Endothelial cell of umbilical vein (primary cell): ENCODE measurements around the gene TNFAIP8. TPM values are rescaled to one million over a fixed set of nuclear protein-coding genes. Genes with fewer than 3 reads are reported as not detected.

Experiments used
- BruUV-seq: library from RNA; stranded (reverse); fragments of 400-500 nt; replicated peaks from 2 replicates; lab custom pipeline; 2021; lab: Mats Ljungman, UMichigan
- CTCF ChIA-PET: fragments of 300-600, 350-600 bp; sonication (Branson Sonifier 250); formaldehyde crosslinking; loops from one replicate; lab custom pipeline; 2021; ENCODE audit warnings: antibody characterized with exemption, inconsistent platforms; lab: Charles Lee
- POLR2A ChIA-PET: fragments of 300-600, 350-600 bp; sonication (Branson Sonifier 250); formaldehyde crosslinking; loops from one replicate; lab custom pipeline; 2021; ENCODE audit warnings: antibody characterized with exemption, inconsistent platforms; lab: Charles Lee
- DNase-seq: peaks from one replicate; pipeline ENCODE4 v3.0.0-alpha.2; 2011; ENCODE audit warnings: low read depth, low spot score
- FAIRE-seq: peaks from 2 replicates; lab custom pipeline; 2011; peaks lifted over from hg19 to GRCh38; lab: Jason Lieb, UNC
- H2AFZ ChIP-seq: 2 replicates; pipeline ENCODE4 v1.6.0; 2012; ENCODE audit warnings: low read depth, low read length, control low read depth, inconsistent platforms
- H3K27ac ChIP-seq: 2 replicates; pipeline ENCODE4 v1.5.1; 2011; ENCODE audit warnings: low read depth, mild to moderate bottlenecking, control low read depth, low read length, moderate library complexity; ENCODE audit not compliant: insufficient read depth
- H3K27me3 ChIP-seq, 2 experiments: 2 replicates each; pipeline versions ENCODE4 v1.6.0 to v1.6.1; 2011; ENCODE audit warnings: low read length in 2 of 2, mixed read lengths in 1 of 2; ENCODE audit not compliant: control insufficient read depth in 2 of 2, insufficient read depth in 2 of 2
- H3K36me3 ChIP-seq, 2 experiments: 2 replicates in 1 of 2; 3 replicates in 1 of 2; pipeline ENCODE4 v1.5.1; 2011; ENCODE audit warnings: low read length in 2 of 2, mild to moderate bottlenecking in 1 of 2, moderate library complexity in 1 of 2; ENCODE audit not compliant: control insufficient read depth in 2 of 2, insufficient read depth in 2 of 2; ENCODE audit errors: extremely low read depth in 1 of 2
- H3K4me1 ChIP-seq: 3 replicates; pipeline ENCODE4 v1.5.1; 2011; ENCODE audit warnings: mild to moderate bottlenecking, low read length; ENCODE audit not compliant: control insufficient read depth, insufficient read depth; ENCODE audit errors: extremely low read depth
- H3K4me2 ChIP-seq: 2 replicates; pipeline ENCODE4 v1.6.1; 2011; ENCODE audit warnings: low read length, control low read depth, mixed read lengths; ENCODE audit not compliant: insufficient read depth
- H3K4me3 ChIP-seq, 3 experiments: fragments of 200-600 bp in 1 of 3; sonication (generic), shearing (Covaris generic) in 1 of 3; replicated peaks in 1 of 3; 2 replicates each; pipeline ENCODE4 v1.5.1; 2011 to 2016; ENCODE audit warnings: control low read depth in 3 of 3, low read length in 3 of 3, mild to moderate bottlenecking in 2 of 3, inconsistent platforms in 1 of 3, low read depth in 1 of 3, moderate library complexity in 1 of 3; ENCODE audit not compliant: insufficient read depth in 1 of 3
- H3K79me2 ChIP-seq: 2 replicates; pipeline ENCODE4 v1.6.0; 2012; ENCODE audit warnings: low read length, inconsistent platforms; ENCODE audit not compliant: control insufficient read depth, insufficient read depth
- H3K9ac ChIP-seq: replicated peaks from 2 replicates; pipeline ENCODE3; 2011; ENCODE audit warnings: low read length, control low read depth; ENCODE audit not compliant: insufficient read depth; ENCODE audit errors: extremely low read depth
- H3K9me1 ChIP-seq: replicated peaks from 3 replicates; pipeline ENCODE4 v1.6.0; 2011; ENCODE audit warnings: mild to moderate bottlenecking, low read length; ENCODE audit not compliant: control insufficient read depth, insufficient read depth; ENCODE audit errors: extremely low read depth
- H3K9me3 ChIP-seq: replicated peaks from 2 replicates; pipeline ENCODE4 v1.5.1; 2012; ENCODE audit warnings: low read length, inconsistent platforms; ENCODE audit not compliant: control insufficient read depth, insufficient read depth
- H4K20me1 ChIP-seq: replicated peaks from 2 replicates; pipeline ENCODE3; 2011; ENCODE audit warnings: mild to moderate bottlenecking, low read length; ENCODE audit not compliant: control insufficient read depth, insufficient read depth; ENCODE audit errors: extremely low read depth
- CTCF ChIP-seq, 2 donors: IDR thresholded peaks; 1 replicate in 1 of 2; 2 replicates in 1 of 2; pipeline ENCODE4 v1.5.1; 2011; ENCODE audit warnings: low read length in 2 of 2, mild to moderate bottlenecking in 2 of 2, moderate library complexity in 2 of 2, control low read depth in 1 of 2, inconsistent platforms in 1 of 2, low read depth in 1 of 2; ENCODE audit not compliant: insufficient read depth in 1 of 2; ENCODE audit errors: extremely low read depth in 1 of 2
- EZH2 ChIP-seq: IDR thresholded peaks from 2 replicates; pipeline ENCODE4 v1.6.1; 2012; ENCODE audit warnings: borderline replicate concordance, low read depth, mild to moderate bottlenecking, moderate library complexity, low read length, inconsistent platforms; ENCODE audit not compliant: severe bottlenecking
- FOS ChIP-seq: IDR thresholded peaks from 2 replicates; pipeline ENCODE4 v1.6.1; 2011; ENCODE audit warnings: mild to moderate bottlenecking, low read length, moderate library complexity, borderline replicate concordance; ENCODE audit not compliant: insufficient read depth
- GATA2 ChIP-seq: IDR thresholded peaks from 2 replicates; pipeline ENCODE4 v1.7.0; 2011; ENCODE audit warnings: low read depth, mild to moderate bottlenecking, moderate library complexity, mixed read lengths, low read length; ENCODE audit not compliant: insufficient read length, insufficient read depth
- JUN ChIP-seq: IDR thresholded peaks from 2 replicates; pipeline ENCODE4 v1.6.1; 2011; ENCODE audit warnings: borderline replicate concordance, low read depth; ENCODE audit not compliant: insufficient read length, insufficient read depth
- MAX ChIP-seq: IDR thresholded peaks from 2 replicates; pipeline ENCODE4 v1.6.1; 2011; ENCODE audit not compliant: insufficient read depth, insufficient read length
- MYC ChIP-seq: IDR thresholded peaks from one replicate; pipeline ENCODE4 v1.6.1; 2011; ENCODE audit warnings: mild to moderate bottlenecking, low read depth, low read length
- POLR2A ChIP-seq: IDR thresholded peaks from 2 replicates; pipeline ENCODE4 v1.6.1; 2012; ENCODE audit warnings: low read depth, mild to moderate bottlenecking, control low read depth, low read length
- POLR2AphosphoS5 ChIP-seq: IDR thresholded peaks from 2 replicates; pipeline ENCODE4 v1.6.1; 2012; ENCODE audit warnings: low read depth, mild to moderate bottlenecking, control low read depth, low read length, moderate library complexity; ENCODE audit not compliant: insufficient read depth
- dilution Hi-C: fragments of 300-500 bp; cut with MboI; formaldehyde crosslinking; loops from one replicate; pipeline ENCODE4 v1.15.0; 2019; ENCODE audit warnings: low sequenced_read_pairs; ENCODE audit not compliant: extremely low pct_ligation_motif_present
- intact Hi-C: fragments of 100-400 bp; cut with micrococcal nuclease; formaldehyde crosslinking; loops from one replicate; pipeline ENCODE4 v1.10.0; 2022
- polyA plus RNA-seq, 4 experiments: library from polyadenylated mRNA; depleted of rRNA in 3 of 4; stranded (reverse) in 3 of 4; unstranded in 1 of 4; fragments of >200 nt; gene quantifications; 2 replicates each; pipeline versions ENCODE4 v1.2.1 to v1.2.3, GENCODE V29; 2011 to 2012; ENCODE audit warnings: missing spikeins in 1 of 4
- total RNA-seq: library from RNA; stranded (reverse); gene quantifications from 2 replicates; pipeline ENCODE4 v1.2.3, GENCODE V29; 2021

TNFAIP8 gene
- total and polyA plus RNA-seq, 2 donors (not counting 3 experiments of a cell fraction or from before 2014, with no cell fraction given), result 4.7 to 7.4 TPM

DNA sequence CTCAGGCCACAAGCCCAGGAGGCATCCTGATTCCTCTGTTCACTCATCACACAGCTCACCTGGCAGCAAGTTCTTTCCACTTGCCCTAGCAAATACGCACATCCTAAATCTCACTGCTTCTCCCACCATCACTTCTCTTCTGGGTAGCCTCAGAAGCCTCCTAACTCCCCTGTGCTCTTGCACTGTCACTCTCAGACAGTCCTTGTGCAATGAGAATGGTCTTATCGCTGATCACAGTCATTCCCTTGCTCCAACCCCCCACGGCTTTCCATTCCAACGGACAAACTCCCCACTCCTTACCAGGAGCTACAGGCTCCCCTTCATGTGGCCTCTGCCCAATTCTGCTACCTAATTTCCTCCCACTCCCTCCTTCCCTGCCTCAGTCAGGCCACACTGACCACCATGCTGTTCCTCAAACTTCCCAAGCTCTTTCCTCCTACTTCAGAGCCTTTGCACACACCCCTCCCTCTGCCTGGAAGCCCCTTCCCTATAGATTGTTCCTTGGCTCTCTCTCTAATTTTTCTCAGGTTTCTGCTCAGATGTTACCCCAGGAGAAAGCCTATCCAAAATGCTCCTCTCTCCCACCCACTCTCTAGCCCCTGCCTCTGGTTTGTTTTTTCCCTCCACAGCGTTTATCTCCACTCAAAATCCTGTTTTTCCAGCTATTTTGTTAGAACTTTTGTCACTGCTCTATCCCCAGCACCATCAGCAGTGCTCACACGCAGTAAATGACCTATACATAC lies 34.1 kb upstream of the TNFAIP8 start:
- Histone ChIP-seq H3K4me2 (no peak overlapping the region), H3K4me3 (no peak overlapping the region), H3K36me3 (no peaks in the 10 kb centered on the region), H3K4me1 (peaks cover 19% of the 10 kb centered on the region), H3K27ac (no peak overlapping the region), H4K20me1 (no peaks in the 10 kb centered on the region), H3K79me2 (no peaks in the 10 kb centered on the region), H3K9me3 (no peaks in the 10 kb centered on the region), H2AFZ (no peak overlapping the region), H3K9me1 (no peaks in the 10 kb centered on the region), H3K27me3 (no peaks in the 10 kb centered on the region), H3K9ac (no peak overlapping the region)
- ChIA-PET POLR2A (no interaction called here), CTCF (no interaction called here)
- dilution Hi-C loops (no loop called here), intact Hi-C loops (no loop called here)
- BruUV-seq, result no TSS peak
- TF ChIP-seq MAX (no peak), EZH2 (no peak), FOS (no peak), POLR2AphosphoS5 (no peak), CTCF (IDR thresholded peaks at IDR 0.05; ENCODE audit: extremely low read depth in 1 of 2, insufficient read depth in 1 of 2, low read depth in 1 of 2, low read length in 2 of 2) (no peak), JUN (no peak), POLR2A (no peak), GATA2 (no peak), MYC (no peak)
- FAIRE-seq, result no peak
- DNase-seq, result no peak
